ENCODE measurements around the gene GRK5.

- no peak for TF ChIP-seq CTCF (IDR thresholded peaks at IDR 0.05)
- no peak for TF ChIP-seq POLR2AphosphoS5 (IDR thresholded peaks at IDR 0.05)
- TF ChIP-seq POLR2A (IDR thresholded peaks at IDR 0.05): no peak
- TF ChIP-seq EP300 (IDR thresholded peaks at IDR 0.05; ENCODE audit: low read depth): no peak
These were observed 297.3 kb downstream of the GRK5 start for GRCh38 chr10:119504651-119505050.
